Duodenal mucosa (tissue), 2 donors: ENCODE results near the gene BICRAL.
"Not testable (repeated sequence)": the region's sequence is repeated elsewhere in the genome, so short reads cannot be mapped to it uniquely, and the experiment has no call there.

Source experiments
- H3K27ac ChIP-seq: one replicate; pipeline ENCODE4 v1.7.0; 2013; ENCODE audit warnings: low read depth, low read length
- H3K27me3 ChIP-seq, 2 donors: one replicate each; pipeline ENCODE4 v1.7.0; 2013; ENCODE audit warnings: low read length in 2 of 2, control low read depth in 1 of 2; ENCODE audit not compliant: insufficient read depth in 2 of 2, control insufficient read depth in 1 of 2
- H3K36me3 ChIP-seq, 2 donors: one replicate each; pipeline ENCODE4 v1.7.0; 2013; ENCODE audit warnings: low read length in 2 of 2, control low read depth in 1 of 2; ENCODE audit not compliant: insufficient read depth in 2 of 2, control insufficient read depth in 1 of 2
- H3K4me1 ChIP-seq, 2 donors: one replicate each; pipeline ENCODE4 v1.7.0; 2013; ENCODE audit warnings: low read length in 2 of 2, control low read depth in 1 of 2; ENCODE audit not compliant: insufficient read depth in 2 of 2, control insufficient read depth in 1 of 2
- H3K4me3 ChIP-seq, 2 donors: one replicate each; pipeline ENCODE4 v1.7.0; 2013; ENCODE audit warnings: low read length in 2 of 2, low read depth in 1 of 2
- H3K9ac ChIP-seq, 2 donors: one replicate each; pipeline ENCODE4 v1.7.0; 2013; ENCODE audit warnings: low read length in 2 of 2, low read depth in 1 of 2
- H3K9me3 ChIP-seq, 2 donors: one replicate each; pipeline ENCODE4 v1.7.0; 2013; ENCODE audit warnings: low read length in 2 of 2, control low read depth in 1 of 2; ENCODE audit not compliant: control insufficient read depth in 1 of 2

The BICRAL gene

DNA sequence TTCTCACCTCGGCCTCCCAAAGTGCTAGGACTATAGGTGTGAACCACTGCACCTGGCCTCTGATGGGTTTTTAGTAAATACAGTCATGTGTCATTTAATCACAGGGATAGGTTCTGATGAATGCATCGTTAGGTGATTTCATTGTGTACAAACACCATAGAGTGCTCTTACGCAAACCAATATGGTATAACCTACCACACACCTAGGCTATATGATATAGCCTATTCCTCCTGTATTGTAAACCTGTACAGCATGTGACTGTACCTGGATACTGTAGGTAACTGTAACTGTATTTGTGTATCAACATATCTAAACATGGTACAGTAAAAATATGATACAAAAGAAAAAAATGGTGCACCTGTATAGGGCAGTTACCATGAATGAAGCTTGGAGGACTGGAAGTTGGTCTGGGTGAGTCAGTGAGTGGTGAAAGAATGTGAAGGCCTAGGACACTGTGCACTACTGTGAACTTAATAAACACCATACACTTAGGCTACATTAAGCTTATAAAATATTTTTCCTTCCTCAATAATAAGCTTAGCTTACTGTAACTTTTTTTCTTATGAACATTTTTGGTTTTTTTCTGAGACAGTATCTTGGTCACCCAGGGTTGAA lies 10.0 kb downstream of the BICRAL start:
- H3K36me3 ChIP-seq: peaks cover 0 to 6% of the 10 kb centered on the region in 2 donors
- H3K4me1 ChIP-seq: peaks cover 21 to 25% of the 10 kb centered on the region in 2 donors
- no peak overlapping the region for H3K9ac ChIP-seq
- no peaks in the 10 kb centered on the region for H3K27me3 ChIP-seq
- no peak overlapping the region for H3K27ac ChIP-seq
- H3K9me3 ChIP-seq: no peaks in the 10 kb centered on the region
- no peak overlapping the region for H3K4me3 ChIP-seq

DNA sequence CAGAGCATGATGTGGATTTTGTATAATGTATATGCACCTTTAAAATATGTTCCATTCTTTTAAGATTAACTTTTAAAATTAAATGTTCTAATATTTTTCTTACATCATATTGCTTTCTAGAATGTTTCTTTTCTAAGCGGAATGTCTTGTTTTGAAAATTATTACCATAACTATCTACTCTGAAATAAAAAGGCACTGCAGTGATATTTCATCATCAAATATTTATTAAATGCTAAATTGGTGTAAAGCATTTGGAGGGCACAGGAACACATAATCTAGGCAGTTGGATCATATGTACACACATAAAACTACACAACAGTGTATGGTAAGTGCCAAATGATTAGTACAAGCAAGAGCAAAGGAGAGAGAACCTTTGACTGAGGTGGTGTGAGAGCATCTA lies 13.8 kb downstream of the BICRAL start:
- Histone ChIP-seq H3K27ac (no peak overlapping the region), H3K9ac (no peak overlapping the region), H3K36me3 (no peaks in the 10 kb centered on the region), H3K27me3 (no peaks in the 10 kb centered on the region), H3K4me3 (no peak overlapping the region), H3K9me3 (no peaks in the 10 kb centered on the region), H3K4me1 (peaks cover 4 to 6% of the 10 kb centered on the region in 2 donors)

DNA sequence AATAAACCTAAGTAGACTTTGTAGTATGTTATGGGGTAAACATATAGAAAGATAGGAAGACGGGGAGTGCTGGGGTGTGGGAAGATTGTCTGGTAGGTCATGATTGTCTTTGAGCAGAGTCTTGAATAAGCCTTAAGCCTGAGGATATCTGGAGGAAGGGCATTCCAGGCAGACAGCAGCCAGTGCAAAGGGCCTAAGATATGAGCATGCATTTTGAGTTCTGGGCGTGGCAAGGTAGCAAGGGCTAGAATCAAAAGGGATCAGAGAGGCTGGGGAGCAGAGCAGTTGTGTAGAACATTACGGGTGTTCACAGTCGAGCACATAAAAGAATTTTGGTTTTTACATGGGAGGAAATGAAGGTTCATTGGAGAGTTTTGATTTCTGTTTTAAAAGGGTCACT lies 14.3 kb downstream of the BICRAL start:
- Histone ChIP-seq H3K9me3 (no peaks in the 10 kb centered on the region), H3K27me3 (no peaks in the 10 kb centered on the region), H3K27ac (no peak overlapping the region), H3K9ac (no peak overlapping the region), H3K4me1 (peaks cover 0 to 6% of the 10 kb centered on the region in 2 donors), H3K4me3 (no peak overlapping the region), H3K36me3 (no peaks in the 10 kb centered on the region)

DNA sequence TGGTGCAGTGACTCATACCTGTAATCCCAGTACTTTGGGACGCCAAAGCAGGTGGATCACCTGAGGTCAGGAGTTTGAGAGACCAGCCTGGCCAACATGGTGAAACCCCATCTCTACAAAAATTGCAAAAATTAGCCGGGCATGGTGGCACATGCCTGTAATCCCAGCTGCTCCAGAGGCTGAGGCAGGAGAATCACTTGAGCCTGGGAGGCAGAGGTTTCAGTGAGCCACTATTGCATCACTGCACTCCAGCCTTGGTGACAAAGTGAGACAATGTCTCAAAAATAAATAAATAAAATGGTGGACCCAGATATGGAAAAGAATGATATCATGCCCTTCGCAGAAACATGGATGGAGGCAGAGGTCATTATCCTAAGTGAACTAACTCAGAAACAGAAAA lies 15.8 kb downstream of the BICRAL start:
- H3K27ac ChIP-seq, H3K4me3 ChIP-seq, H3K4me1 ChIP-seq, H3K27me3 ChIP-seq, H3K36me3 ChIP-seq, H3K9me3 ChIP-seq, H3K9ac ChIP-seq: not testable (repeated sequence)

DNA sequence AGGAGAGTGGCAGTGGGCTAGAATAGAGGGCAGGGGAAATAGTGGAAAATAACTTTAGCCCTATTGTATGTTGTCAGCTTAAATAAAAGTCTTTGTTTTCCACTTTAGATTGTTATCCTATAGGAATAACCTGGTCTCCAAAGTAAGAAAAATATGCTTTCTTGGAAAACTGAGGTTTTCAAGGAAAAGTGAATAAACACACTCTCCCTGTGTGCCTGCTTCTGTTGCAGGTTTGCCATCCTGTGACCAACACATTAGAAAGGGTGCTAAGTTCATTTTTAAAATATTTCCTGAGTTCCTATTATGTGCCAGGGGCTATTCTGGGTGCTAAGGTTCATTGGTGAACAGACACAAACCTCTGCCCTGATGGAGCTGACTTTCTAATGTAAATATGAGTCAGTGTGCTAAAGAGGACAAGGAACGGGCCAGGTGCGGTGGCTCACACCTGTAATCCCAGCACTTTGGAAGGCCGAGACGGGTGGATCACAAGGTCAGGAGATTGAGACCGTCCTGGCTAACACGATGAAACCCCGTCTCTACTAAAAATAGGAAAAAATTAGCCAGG lies 23.5 kb downstream of the BICRAL start:
- Histone ChIP-seq H3K27me3 (no peaks in the 10 kb centered on the region), H3K4me3 (no peak overlapping the region), H3K9me3 (no peaks in the 10 kb centered on the region), H3K36me3 (no peaks in the 10 kb centered on the region), H3K4me1 (no peaks in the 10 kb centered on the region), H3K9ac (no peak overlapping the region), H3K27ac (no peak overlapping the region)

DNA sequence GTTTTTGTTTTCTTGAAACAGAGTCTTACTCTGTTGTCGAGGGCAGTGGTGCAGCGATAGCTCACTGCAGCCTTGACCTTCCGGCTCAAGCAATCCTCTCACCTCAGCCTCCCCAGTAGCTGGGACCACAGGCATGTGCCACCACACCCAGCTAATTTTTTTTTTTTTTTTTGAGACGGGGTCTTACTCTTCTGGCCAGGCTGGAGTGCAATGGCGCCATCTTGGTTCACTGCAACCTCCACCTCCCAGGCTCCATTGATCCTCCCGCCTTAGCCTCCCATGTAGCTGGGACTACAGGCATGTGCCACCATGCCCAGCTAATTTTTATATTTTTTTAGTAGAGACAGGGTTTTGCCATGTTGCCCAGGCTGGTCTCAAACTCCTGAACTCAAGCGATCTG lies 24.5 kb downstream of the BICRAL start:
- not testable (repeated sequence) for H3K36me3 ChIP-seq, H3K27me3 ChIP-seq, H3K9me3 ChIP-seq, H3K4me1 ChIP-seq, H3K4me3 ChIP-seq, H3K27ac ChIP-seq, H3K9ac ChIP-seq

DNA sequence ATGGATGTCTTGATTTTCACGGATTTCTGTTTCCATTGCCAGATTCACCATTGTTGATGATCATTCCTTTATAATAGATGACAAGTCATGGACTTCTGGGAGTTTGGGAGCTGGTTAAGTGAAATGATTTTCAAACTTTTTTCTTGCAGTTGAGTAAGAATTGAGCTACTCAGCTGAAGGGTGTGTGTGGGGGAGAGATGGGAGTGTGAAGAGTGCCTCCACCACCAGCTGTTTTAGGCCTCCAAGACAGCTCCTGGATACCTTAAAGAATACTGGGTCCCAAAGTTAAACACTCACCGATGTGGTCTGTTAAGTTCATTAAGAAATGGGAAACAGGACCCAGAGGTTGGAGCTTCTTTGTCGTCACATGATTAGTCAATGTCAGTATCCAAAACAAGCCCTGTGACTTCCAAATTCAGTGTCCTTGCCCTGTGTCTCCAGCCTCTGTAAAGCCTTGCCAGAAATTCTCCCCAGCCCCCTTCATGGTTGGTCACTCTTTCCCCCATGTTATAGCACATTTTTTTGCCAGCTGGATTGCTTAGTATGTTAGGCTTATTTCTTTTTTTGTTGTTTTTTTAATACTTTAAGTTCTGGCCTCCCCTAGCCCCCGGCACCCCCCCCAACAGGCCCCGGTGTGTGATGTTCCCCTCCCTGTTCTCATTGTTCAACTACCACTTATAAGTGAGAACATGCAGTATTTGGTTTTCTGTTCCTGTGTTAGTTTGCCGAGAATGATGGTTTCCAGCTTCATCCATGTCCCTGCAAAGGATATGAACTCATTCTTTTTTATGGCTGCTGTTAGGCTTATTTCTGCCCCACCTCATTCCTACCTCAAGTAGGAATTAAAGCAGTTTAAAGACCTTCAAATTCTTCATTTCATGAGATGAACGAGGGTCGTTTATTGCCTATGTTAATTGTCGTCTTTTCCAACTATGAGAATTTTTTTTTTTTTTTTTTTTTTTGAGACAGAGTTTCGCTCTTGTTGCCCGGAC lies 26.9 kb downstream of the BICRAL start:
- Histone ChIP-seq H3K36me3 (no peaks in the 10 kb centered on the region), H3K27ac (no peak overlapping the region), H3K9ac (no peak overlapping the region), H3K4me3 (no peak overlapping the region), H3K27me3 (no peaks in the 10 kb centered on the region), H3K9me3 (no peaks in the 10 kb centered on the region), H3K4me1 (no peaks in the 10 kb centered on the region)

DNA sequence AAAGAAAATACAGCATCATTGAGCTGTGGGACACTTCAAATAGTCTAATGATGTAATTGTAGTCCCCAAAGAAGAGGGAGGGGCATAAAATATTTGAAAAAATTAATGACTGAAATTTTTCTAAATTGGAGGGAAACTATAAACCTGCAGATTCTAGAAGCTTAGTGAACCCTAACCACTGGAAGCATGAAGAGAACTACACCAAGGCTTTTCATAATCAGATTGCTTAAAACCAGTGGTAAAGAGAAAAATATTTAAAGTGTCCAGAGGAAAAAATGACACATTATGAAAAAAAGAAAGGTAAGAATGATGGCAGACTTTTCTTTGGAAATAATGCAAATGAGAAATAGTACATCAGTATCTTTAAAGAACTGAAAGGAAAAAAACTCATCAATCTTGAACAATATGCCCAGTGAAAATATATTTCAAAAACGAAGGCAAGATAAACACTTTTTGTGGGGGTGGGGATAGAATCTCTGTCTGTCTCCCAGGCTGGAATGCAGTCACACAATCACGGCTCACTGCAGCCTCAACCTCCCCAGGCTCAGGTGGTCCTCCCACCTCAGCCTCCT lies 31.3 kb downstream of the BICRAL start:
- H3K4me1 ChIP-seq: no peaks in the 10 kb centered on the region
- no peak overlapping the region for H3K4me3 ChIP-seq
- H3K36me3 ChIP-seq: no peaks in the 10 kb centered on the region
- H3K27ac ChIP-seq: no peak overlapping the region
- no peaks in the 10 kb centered on the region for H3K27me3 ChIP-seq
- H3K9ac ChIP-seq: no peak overlapping the region
- no peaks in the 10 kb centered on the region for H3K9me3 ChIP-seq

DNA sequence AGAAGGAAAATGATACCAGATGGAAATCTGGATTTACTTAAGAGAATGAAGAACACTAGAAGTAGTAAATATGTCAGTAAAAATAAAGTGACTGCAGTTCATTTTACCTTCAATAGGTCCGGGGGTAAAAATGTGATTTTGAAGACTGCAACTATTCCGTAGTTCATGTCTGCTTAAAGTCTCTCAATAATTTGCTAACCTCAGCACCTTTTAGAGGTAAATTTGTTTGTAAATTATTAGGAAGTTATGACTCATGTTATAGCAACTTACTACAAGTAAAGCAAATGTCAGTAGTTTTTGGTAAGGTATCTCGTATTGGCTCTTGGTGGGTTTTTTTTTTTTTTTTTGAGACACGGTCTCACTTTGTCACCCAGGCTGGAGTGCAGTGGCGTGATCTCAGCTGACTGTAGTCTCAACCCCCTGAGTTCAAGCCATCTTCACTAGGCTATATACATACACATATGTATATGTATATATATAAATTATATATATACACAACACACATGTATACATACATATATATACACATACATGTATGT lies 32.1 kb downstream of the BICRAL start:
- no peak overlapping the region for H3K9ac ChIP-seq
- H3K27ac ChIP-seq: no peak overlapping the region
- no peaks in the 10 kb centered on the region for H3K36me3 ChIP-seq
- no peak overlapping the region for H3K4me3 ChIP-seq
- no peaks in the 10 kb centered on the region for H3K4me1 ChIP-seq
- H3K9me3 ChIP-seq: no peaks in the 10 kb centered on the region
- H3K27me3 ChIP-seq: no peaks in the 10 kb centered on the region

DNA sequence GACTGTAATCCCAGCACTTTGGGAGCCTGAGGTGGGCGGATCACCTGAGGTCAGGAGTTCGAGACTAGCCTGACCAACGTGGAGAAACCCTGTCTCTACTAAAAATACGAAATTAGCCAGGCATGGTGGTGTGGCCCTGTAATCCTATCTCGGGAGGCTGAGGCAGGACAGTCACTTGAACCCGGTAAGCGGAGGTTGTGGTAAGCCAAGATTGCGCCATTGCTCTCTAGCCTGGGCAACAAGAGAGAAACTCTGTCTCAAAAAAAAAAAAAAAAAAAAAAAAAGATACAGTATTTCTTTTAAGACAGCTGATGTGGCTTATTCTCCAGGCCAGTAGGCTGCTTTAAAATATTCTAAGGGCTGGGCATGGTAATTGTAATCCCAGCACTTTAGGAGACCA lies 33.9 kb downstream of the BICRAL start:
- H3K4me3 ChIP-seq, H3K9ac ChIP-seq, H3K36me3 ChIP-seq, H3K4me1 ChIP-seq, H3K27ac ChIP-seq, H3K9me3 ChIP-seq, H3K27me3 ChIP-seq: not testable (repeated sequence)
